ENCODE measurements around the gene WWOX. TPM values are rescaled to one million over a fixed set of nuclear protein-coding genes. Genes with fewer than 3 reads are reported as not detected.

The WWOX gene
- total and polyA plus RNA-seq, 2 donors (not counting 3 experiments of a cell fraction or from before 2014, with no cell fraction given), result 6.2 to 12.5 TPM

- FAIRE-seq (no peak), DNase-seq (ENCODE audit: low read depth, low spot score) (no peak)
- Histone ChIP-seq H3K27me3 (ENCODE audit: control insufficient read depth in 2 of 2, insufficient read depth in 2 of 2, low read length in 2 of 2) (no peaks in the 10 kb centered on the region), H3K4me3 (replicated peaks in 1 of 3; ENCODE audit: insufficient read depth in 1 of 3, low read depth in 1 of 3, low read length in 3 of 3) (no peak overlapping the region), H3K4me2 (ENCODE audit: insufficient read depth, low read length) (no peak overlapping the region), H2AFZ (ENCODE audit: low read depth, low read length) (no peak overlapping the region), H4K20me1 (replicated peaks; ENCODE audit: control insufficient read depth, extremely low read depth, insufficient read depth, low read length) (no peaks in the 10 kb centered on the region), H3K27ac (ENCODE audit: insufficient read depth, low read depth, low read length) (no peak overlapping the region), H3K9me1 (replicated peaks; ENCODE audit: control insufficient read depth, extremely low read depth, insufficient read depth, low read length) (no peaks in the 10 kb centered on the region), H3K9me3 (replicated peaks; ENCODE audit: control insufficient read depth, insufficient read depth, low read length) (peaks cover 7% of the 10 kb centered on the region), H3K4me1 (ENCODE audit: control insufficient read depth, extremely low read depth, insufficient read depth, low read length) (no peaks in the 10 kb centered on the region), H3K79me2 (ENCODE audit: control insufficient read depth, insufficient read depth, low read length) (no peaks in the 10 kb centered on the region), H3K36me3 (ENCODE audit: control insufficient read depth in 2 of 2, extremely low read depth in 1 of 2, insufficient read depth in 2 of 2, low read length in 2 of 2) (no peaks in the 10 kb centered on the region), H3K9ac (replicated peaks; ENCODE audit: extremely low read depth, insufficient read depth, low read length) (no peak overlapping the region)
- dilution Hi-C loops (cut with MboI; ENCODE audit: extremely low pct_ligation_motif_present, low sequenced_read_pairs) (no loop called here), intact Hi-C loops (cut with micrococcal nuclease) (no loop called here)
- ChIA-PET POLR2A (no interaction called here), CTCF (no interaction called here)
- no peak for TF ChIP-seq FOS (IDR thresholded peaks at IDR 0.05; ENCODE audit: borderline replicate concordance, insufficient read depth, low read length)
- TF ChIP-seq GATA2 (IDR thresholded peaks at IDR 0.05; ENCODE audit: insufficient read depth, insufficient read length, low read depth, low read length), result no peak
- TF ChIP-seq JUN (IDR thresholded peaks at IDR 0.05; ENCODE audit: borderline replicate concordance, insufficient read depth, insufficient read length, low read depth), result no peak
- TF ChIP-seq, protein P1, sequence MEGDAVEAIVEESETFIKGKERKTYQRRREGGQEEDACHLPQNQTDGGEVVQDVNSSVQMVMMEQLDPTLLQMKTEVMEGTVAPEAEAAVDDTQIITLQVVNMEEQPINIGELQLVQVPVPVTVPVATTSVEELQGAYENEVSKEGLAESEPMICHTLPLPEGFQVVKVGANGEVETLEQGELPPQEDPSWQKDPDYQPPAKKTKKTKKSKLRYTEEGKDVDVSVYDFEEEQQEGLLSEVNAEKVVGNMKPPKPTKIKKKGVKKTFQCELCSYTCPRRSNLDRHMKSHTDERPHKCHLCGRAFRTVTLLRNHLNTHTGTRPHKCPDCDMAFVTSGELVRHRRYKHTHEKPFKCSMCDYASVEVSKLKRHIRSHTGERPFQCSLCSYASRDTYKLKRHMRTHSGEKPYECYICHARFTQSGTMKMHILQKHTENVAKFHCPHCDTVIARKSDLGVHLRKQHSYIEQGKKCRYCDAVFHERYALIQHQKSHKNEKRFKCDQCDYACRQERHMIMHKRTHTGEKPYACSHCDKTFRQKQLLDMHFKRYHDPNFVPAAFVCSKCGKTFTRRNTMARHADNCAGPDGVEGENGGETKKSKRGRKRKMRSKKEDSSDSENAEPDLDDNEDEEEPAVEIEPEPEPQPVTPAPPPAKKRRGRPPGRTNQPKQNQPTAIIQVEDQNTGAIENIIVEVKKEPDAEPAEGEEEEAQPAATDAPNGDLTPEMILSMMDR (IDR thresholded peaks at IDR 0.05; ENCODE audit: extremely low read depth in 1 of 2, insufficient read depth in 1 of 2, low read depth in 1 of 2, low read length in 2 of 2), result no peak
- TF ChIP-seq MYC (IDR thresholded peaks at IDR 0.05; ENCODE audit: low read depth, low read length), result no peak
- TF ChIP-seq POLR2AphosphoS5 (IDR thresholded peaks at IDR 0.05; ENCODE audit: insufficient read depth, low read depth, low read length), result no peak
- no peak for TF ChIP-seq EZH2 (IDR thresholded peaks at IDR 0.05; ENCODE audit: borderline replicate concordance, low read depth, low read length, severe bottlenecking)
- TF ChIP-seq, protein P2, sequence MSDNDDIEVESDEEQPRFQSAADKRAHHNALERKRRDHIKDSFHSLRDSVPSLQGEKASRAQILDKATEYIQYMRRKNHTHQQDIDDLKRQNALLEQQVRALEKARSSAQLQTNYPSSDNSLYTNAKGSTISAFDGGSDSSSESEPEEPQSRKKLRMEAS (IDR thresholded peaks at IDR 0.05; ENCODE audit: insufficient read depth, insufficient read length), result no peak
- TF ChIP-seq POLR2A (IDR thresholded peaks at IDR 0.05; ENCODE audit: low read depth, low read length), result no peak
- BruUV-seq (replicated peaks), result no TSS peak
Measured at GRCh38 chr16:79201436-79201835, 1102.0 kb downstream of the WWOX start.
